AG09309 (cell line): ENCODE measurements around the gene VWA3A.
"Not testable (repeated sequence)": the region's sequence is repeated elsewhere in the genome, so short reads cannot be mapped to it uniquely, and the experiment has no call there.

Source experiments
- DNase-seq: peaks from one replicate; pipeline ENCODE4 v3.0.0-alpha.2; 2010; ENCODE audit warnings: low read depth
- H3K4me3 ChIP-seq: 2 replicates; pipeline ENCODE4 v1.5.1; 2011; ENCODE audit warnings: mild to moderate bottlenecking, low read depth, low read length, moderate library complexity; ENCODE audit not compliant: control insufficient read depth
- CTCF ChIP-seq: IDR thresholded peaks from 2 replicates; pipeline ENCODE4 v1.5.1; 2011; ENCODE audit warnings: mild to moderate bottlenecking, low read depth, low read length, inconsistent platforms; ENCODE audit not compliant: insufficient read depth, control insufficient read depth; ENCODE audit errors: missing control alignments

The VWA3A gene

DNA sequence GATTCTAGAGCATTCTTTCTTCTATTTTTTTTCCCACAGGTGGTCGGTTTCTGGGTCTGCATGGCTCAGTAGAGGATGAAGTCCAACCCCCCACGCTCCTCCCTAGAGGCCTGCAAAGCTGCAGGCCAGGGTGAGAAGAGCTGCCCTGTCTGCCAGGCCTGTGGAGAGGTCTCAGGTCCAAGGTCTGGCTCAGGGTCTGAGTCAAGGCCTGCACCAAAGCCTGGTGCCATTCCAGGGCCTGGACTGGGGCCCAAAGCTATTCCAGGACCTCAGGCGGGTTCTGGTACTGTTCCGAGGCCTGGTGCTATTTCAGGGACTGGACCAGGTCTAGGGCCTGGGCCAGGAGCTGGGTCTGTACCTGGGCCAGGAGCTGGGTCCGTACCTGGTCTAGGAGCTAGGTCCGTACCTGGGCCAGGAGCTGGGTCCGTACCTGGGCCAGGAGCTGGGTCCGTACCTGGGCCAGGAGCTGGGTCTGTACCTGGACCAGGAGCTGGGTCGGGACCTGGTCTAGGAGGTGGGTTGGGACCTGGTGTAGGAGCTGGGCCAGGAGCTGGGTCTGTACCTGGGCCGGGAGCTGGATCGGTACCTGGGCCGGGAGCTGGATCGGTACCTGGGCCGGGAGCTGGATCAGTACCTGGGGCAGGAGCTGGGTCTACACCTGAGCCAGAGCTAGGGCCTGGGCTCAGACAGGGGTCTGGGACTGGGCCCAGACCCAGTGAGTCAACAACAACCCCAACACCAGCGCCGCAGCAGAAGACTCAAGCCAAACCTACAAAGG is 73.4 kb downstream of the VWA3A start:
- no peak for DNase-seq
- no peak for TF ChIP-seq CTCF
- H3K4me3 ChIP-seq, result no peak overlapping the region

DNA sequence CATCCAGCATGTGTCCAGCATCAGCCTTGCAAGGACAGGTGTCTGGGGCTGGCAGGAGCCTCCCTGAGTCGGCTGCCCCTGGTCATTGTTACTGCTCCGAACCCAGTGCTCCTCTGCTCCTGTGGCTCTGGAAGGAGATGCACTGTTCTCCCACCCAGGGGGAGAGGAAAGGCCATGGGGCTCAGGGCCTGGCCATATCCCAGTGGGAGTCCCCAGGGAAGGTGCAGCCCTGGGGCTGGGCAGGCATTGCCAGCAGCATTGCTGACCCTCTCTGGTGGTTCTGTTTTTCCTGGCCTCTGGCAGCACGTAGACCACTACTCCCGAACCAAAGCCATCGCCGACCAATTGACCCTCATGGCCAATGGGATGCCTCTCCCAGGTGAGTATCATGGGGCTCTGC is 79.6 kb downstream of the VWA3A start:
- no peak overlapping the region for H3K4me3 ChIP-seq
- DNase-seq, result no peak
- TF ChIP-seq CTCF, result no peak

DNA sequence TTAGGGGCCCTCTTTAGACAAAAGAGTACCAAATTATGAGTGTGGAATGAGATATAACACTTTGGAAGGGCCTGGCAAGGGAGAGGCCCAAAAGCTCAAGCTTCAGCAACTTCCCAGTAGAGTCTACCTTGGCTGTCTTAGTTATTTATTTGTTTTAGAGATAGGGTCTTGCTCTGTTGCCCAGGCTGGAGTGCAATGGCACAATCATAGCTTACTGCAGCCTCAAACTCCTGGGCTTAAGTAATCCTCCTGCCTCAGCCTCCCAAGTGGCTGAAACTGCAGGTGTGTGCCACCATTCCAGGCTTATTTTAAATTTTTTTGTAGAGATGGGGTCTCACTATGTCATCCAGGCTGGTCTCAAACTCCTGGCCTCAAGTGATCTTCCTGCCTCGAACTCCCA is 80.3 kb downstream of the VWA3A start:
- not testable (repeated sequence) for H3K4me3 ChIP-seq, DNase-seq

GRCh38 chr16:22174642-22175041 is 82.3 kb downstream of the VWA3A start:
- no peak overlapping the region for H3K4me3 ChIP-seq
- TF ChIP-seq CTCF, result no peak
- no peak for DNase-seq

DNA sequence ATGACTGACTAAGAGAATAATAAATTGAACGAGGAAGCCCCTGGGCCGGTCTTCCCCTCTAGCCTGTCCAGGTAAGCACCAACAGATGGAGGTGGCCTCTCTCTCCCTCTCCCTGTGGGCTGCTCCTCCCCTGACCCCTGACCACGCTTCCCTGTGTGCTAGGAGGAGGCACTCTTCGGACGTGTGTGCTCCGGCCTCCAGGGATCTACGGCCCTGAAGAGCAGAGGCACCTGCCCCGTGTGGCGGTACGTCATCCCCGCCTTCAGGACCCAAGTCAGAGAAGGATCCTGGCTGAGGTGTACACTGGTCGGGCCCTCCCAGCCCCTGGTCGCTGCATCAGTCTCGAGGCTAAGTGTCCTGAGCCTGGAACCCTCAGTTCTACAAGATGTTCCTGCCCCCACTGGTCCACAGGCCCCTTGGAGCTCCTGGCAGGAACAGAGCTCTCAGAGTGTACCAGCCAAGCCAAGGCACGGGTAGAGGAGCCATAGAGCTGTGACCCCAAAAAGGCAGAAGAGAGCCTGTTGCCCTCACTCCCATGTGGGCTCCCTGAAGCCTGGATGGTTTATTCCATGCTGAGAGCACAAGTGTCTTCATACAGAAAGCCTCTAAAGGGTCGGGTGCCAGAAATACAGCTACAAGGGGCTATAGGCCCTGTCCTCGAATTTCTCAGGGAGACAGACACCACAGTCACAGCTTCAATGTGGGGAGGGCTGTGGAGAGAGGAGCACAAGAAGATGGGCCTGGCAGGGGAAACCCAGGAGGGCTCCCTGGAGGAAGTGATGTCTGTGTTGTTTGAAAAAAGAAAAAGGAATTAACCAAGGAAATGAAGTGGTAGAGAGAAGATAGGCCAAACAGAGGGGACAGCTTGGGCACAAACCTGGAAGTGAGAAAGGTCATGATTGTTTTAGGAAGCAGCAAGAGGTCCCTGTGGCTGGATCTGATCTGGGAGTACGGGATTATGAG is 85.9 kb downstream of the VWA3A start:
- TF ChIP-seq CTCF, result no peak
- no peak for DNase-seq
- no peak overlapping the region for H3K4me3 ChIP-seq

DNA sequence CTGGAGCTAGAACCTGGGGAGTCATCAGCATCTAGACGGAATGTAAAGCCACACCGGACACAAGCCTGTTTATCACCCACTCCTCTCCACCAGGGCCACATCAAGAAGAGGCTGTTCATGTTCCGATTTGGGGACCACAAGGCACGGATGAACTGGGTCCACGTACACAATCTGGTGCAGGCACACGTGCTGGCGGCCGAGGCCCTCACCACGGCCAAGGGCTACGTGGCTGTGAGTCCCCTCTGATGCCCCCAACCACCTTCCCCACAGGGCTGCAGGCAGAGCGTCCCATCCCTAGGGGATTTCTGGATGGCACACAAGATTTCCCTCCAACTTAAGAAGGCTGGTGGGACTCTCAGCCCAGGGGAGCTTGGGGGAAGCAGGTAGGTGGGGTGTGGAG is 89.1 kb downstream of the VWA3A start:
- DNase-seq, result no peak
- H3K4me3 ChIP-seq, result no peak overlapping the region
- no peak for TF ChIP-seq CTCF

DNA sequence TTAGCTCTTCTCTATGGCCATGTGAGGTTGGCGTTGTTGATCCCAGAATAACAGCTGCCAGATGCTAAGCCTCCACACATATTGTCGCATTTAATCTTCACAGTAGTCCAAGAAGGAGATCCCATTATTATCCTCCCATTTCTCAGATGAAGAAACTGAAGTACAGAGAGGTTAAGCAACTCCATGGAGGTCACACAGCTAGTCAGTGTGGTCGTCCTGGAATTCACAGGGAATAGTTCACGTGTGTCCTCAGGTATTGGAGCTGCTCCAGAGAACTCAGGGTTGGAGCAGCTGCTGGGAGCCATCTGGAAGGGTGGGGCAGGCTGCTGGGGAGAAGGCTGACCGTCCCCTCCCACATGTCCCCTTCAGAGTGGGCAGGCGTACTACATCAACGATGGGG is 89.5 kb downstream of the VWA3A start:
- no peak for TF ChIP-seq CTCF
- DNase-seq, result no peak
- H3K4me3 ChIP-seq, result no peak overlapping the region
